Thoracic aorta (tissue), 2 donors: ENCODE results near the gene SERPINB6. TPM values are rescaled to one million over a fixed set of nuclear protein-coding genes. Genes with fewer than 3 reads are reported as not detected.

Source experiments
- ATAC-seq: fragments of 150-250 bp; one replicate; pipeline ENCODE4 v1.8.0; 2017; ENCODE audit warnings: low read depth; ENCODE audit not compliant: insufficient number of reproducible peaks, low FRiP score
- DNase-seq: peaks from one replicate; pipeline ENCODE4 v3.0.0-alpha.2; 2020; ENCODE audit warnings: low spot score
- H3K27ac ChIP-seq, 2 donors: fragments of 200-600 bp; sonication (generic); 1 replicate in 1 of 2; 2 replicates in 1 of 2; pipeline ENCODE4 v1.5.1; 2016; ENCODE audit warnings: mild to moderate bottlenecking in 2 of 2, moderate library complexity in 2 of 2
- H3K27me3 ChIP-seq: fragments of 200-600 bp; sonication (generic); replicated peaks from 2 replicates; pipeline ENCODE4 v1.6.0; 2016; ENCODE audit warnings: mild to moderate bottlenecking; ENCODE audit not compliant: insufficient read depth
- H3K36me3 ChIP-seq: fragments of 200-600 bp; sonication (generic); one replicate; pipeline ENCODE4 v1.5.1; 2016
- H3K4me1 ChIP-seq, 2 donors: fragments of 200-600 bp; sonication (generic); 1 replicate in 1 of 2; 2 replicates in 1 of 2; pipeline versions ENCODE4 v1.5.1 to v1.6.0; 2016; ENCODE audit warnings: low read depth in 2 of 2, mild to moderate bottlenecking in 1 of 2; ENCODE audit not compliant: control insufficient read depth in 1 of 2
- H3K4me3 ChIP-seq: fragments of 200-600 bp; sonication (generic); 2 replicates; pipeline ENCODE4 v1.5.1; 2016; ENCODE audit warnings: mild to moderate bottlenecking
- H3K9me3 ChIP-seq: fragments of 200-600 bp; sonication (generic); 2 replicates; pipeline ENCODE4 v1.5.1; 2016
- CTCF ChIP-seq: fragments of 200-600 bp; sonication (generic); IDR thresholded peaks from one replicate; pipeline ENCODE4 v1.5.1; 2019; ENCODE audit warnings: antibody characterized with exemption
- total RNA-seq, 2 donors: library from RNA; depleted of rRNA; stranded (reverse); fragments of >200 nt; gene quantifications; one replicate each; pipeline versions ENCODE4 v1.1.0 to v1.2.3, GENCODE V29; 2016

Gene SERPINB6
- total RNA-seq, 2 donors from 2014 or later: 161 to 180 TPM

- Histone ChIP-seq H3K9me3 (no peaks in the 10 kb centered on the region), H3K4me3 (no peak overlapping the region), H3K27ac (no peak overlapping the region), H3K36me3 (peaks cover 22% of the 10 kb centered on the region), H3K4me1 (peaks cover 4 to 12% of the 10 kb centered on the region in 2 donors), H3K27me3 (no peaks in the 10 kb centered on the region)
- no peak for ATAC-seq
- DNase-seq: no peak
- no peak for TF ChIP-seq CTCF
Observed at GRCh38 chr6:2950713-2951112, 20.7 kb downstream of the SERPINB6 start.

- ATAC-seq (no peak), DNase-seq (no peak)
- Histone ChIP-seq H3K27me3 (no peaks in the 10 kb centered on the region), H3K36me3 (peaks cover 22% of the 10 kb centered on the region), H3K27ac (no peak overlapping the region), H3K9me3 (no peaks in the 10 kb centered on the region), H3K4me3 (no peak overlapping the region), H3K4me1 (peaks cover 4 to 12% of the 10 kb centered on the region in 2 donors)
- no peak for TF ChIP-seq CTCF
Observed at GRCh38 chr6:2949536-2950083, 21.8 kb downstream of the SERPINB6 start.

GRCh38 chr6:2949121-2949520, 22.2 kb downstream of the SERPINB6 start:
- H3K27ac ChIP-seq: no peak overlapping the region
- no peaks in the 10 kb centered on the region for H3K27me3 ChIP-seq
- TF ChIP-seq CTCF: no peak
- no peak overlapping the region for H3K4me3 ChIP-seq
- peaks cover 22% of the 10 kb centered on the region for H3K36me3 ChIP-seq
- no peaks in the 10 kb centered on the region for H3K9me3 ChIP-seq
- ATAC-seq: no peak
- no peak for DNase-seq
- peaks cover 4 to 12% of the 10 kb centered on the region in 2 donors for H3K4me1 ChIP-seq

- Histone ChIP-seq H3K36me3 (peaks cover 22% of the 10 kb centered on the region), H3K4me3 (no peak overlapping the region), H3K27me3 (no peaks in the 10 kb centered on the region), H3K27ac (no peak overlapping the region), H3K9me3 (no peaks in the 10 kb centered on the region), H3K4me1 (peaks cover 4 to 12% of the 10 kb centered on the region in 2 donors)
- DNase-seq (no peak), ATAC-seq (no peak)
- no peak for TF ChIP-seq CTCF
Observed at GRCh38 chr6:2948228-2949025, 22.9 kb downstream of the SERPINB6 start.

GRCh38 chr6:2947445-2947844, 23.9 kb downstream of the SERPINB6 start:
- Histone ChIP-seq H3K4me1 (peaks cover 0 to 6% of the 10 kb centered on the region in 2 donors), H3K9me3 (no peaks in the 10 kb centered on the region)

More at GRCh38 chr6:2947445-2947844, 23.9 kb downstream of the SERPINB6 start:
- H3K27ac ChIP-seq: no peak overlapping the region
- no peak for TF ChIP-seq CTCF
- no peak overlapping the region for H3K4me3 ChIP-seq
- DNase-seq (no peak), ATAC-seq (no peak)
- H3K36me3 ChIP-seq: peaks cover 22% of the 10 kb centered on the region
- no peaks in the 10 kb centered on the region for H3K27me3 ChIP-seq
